ENCODE results near the gene GDPD2. TPM values are rescaled to one million over a fixed set of nuclear protein-coding genes. Genes with fewer than 3 reads are reported as not detected.

GDPD2 gene
- total and polyA plus RNA-seq, 2 donors from 2014 or later = 2.5 to 7.0 TPM

DNA sequence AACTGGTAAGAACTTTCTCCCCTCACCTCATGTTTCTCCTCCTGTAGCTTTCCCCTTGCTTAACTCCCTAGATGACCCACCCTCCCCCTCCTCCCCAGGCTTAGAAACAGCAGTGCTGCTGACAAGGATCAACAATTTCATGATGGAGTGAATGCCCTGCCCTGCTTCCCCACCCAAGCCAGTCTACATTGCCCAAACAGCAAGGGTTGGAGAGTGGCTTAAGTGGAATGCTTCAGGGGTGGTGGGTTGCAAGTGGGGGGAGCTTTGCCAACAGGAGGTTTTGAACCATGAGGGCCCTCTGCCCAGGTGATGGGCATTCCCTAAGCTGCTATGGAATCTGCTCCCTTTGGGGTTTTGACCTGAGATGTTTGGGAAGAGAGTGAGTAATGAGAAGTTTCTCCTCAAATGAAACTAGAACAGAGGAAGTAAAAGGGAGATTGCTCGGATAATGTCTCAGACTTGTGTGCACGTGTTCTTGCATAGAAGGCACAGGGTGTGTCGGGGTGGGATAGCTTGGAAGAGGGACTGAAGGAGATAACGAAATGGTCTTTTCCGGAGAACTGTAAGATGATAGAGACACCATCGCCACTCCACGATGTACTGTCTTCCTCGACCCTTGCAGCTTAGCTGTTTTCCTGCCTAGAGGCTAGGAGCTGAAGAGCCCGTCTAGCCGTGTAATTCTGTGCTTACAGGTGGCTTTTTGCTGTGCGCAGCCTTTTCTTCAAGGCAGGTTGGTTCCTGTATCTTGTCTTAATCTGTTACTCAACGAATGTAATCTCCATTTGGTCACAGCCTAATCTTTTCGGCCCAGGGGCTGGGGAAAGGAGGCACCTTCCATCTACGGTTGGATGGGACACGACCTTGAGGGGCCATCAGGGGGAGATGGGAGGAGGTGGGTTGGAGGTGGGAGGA lies 10.1 kb downstream of the GDPD2 start:
- H3K27me3 ChIP-seq (ENCODE audit: control insufficient read depth, insufficient read depth, low read length) = no peaks in the 10 kb centered on the region
- intact Hi-C loops (cut with DNase I) = no loop called here
- FAIRE-seq (no peak), DNase-seq (no peak)
- no peak overlapping the region for H3K27ac ChIP-seq (ENCODE audit: low read depth in 2 of 2, low read length in 2 of 2)
- peak overlapping the region; percentile 82 to 88 (median 84) for H3K4me3 ChIP-seq (ENCODE audit: low read length in 3 of 3)
- peak overlapping the region in 1 of 3 donors; percentile 77 for H3K9ac ChIP-seq (ENCODE audit: low read length in 3 of 3)
- H3K4me1 ChIP-seq (ENCODE audit: control insufficient read depth in 2 of 3, insufficient read depth in 2 of 3, low read depth in 1 of 3, low read length in 3 of 3) = peaks cover 0 to 2% (median 0%) of the 10 kb centered on the region in 3 donors
- no peaks in the 10 kb centered on the region for H3K36me3 ChIP-seq (ENCODE audit: control insufficient read depth in 2 of 3, insufficient read depth in 3 of 3, low read length in 3 of 3)
- TF ChIP-seq, protein P1, sequence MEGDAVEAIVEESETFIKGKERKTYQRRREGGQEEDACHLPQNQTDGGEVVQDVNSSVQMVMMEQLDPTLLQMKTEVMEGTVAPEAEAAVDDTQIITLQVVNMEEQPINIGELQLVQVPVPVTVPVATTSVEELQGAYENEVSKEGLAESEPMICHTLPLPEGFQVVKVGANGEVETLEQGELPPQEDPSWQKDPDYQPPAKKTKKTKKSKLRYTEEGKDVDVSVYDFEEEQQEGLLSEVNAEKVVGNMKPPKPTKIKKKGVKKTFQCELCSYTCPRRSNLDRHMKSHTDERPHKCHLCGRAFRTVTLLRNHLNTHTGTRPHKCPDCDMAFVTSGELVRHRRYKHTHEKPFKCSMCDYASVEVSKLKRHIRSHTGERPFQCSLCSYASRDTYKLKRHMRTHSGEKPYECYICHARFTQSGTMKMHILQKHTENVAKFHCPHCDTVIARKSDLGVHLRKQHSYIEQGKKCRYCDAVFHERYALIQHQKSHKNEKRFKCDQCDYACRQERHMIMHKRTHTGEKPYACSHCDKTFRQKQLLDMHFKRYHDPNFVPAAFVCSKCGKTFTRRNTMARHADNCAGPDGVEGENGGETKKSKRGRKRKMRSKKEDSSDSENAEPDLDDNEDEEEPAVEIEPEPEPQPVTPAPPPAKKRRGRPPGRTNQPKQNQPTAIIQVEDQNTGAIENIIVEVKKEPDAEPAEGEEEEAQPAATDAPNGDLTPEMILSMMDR (IDR thresholded peaks at IDR 0.05; ENCODE audit: borderline replicate concordance, extremely low read depth, insufficient read depth) = no peak
- no peaks in the 10 kb centered on the region for H3K9me3 ChIP-seq (ENCODE audit: control insufficient read depth in 2 of 3, insufficient read depth in 1 of 3, low read length in 3 of 3)

DNA sequence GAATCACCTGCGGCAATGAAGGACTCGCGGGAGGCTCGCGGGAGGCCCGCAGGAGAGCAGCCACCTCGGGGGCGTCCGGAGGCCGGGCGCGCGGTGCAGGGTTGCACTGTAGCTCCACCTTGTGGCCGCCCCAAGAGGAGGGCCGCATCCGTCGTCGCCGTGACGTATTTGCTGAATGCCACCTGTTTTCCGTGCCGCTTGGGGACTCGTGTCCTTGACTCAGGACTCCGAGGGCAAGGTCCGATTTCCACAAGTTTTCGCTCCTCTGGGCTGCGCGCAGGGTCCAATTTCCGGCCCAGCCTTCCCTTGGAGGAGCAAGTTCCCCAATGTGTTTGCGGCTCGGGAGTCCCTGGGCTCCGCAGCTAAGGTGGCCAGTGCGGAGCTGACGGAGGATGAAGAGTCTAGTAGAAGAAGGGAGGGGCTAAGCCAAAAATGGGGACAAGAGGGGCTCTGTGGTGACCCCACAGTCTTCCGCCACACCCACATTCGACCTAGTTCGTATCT lies 10.8 kb downstream of the GDPD2 start:
- Histone ChIP-seq H3K27me3 (ENCODE audit: control insufficient read depth, insufficient read depth, low read length) (no peaks in the 10 kb centered on the region), H3K9me3 (ENCODE audit: control insufficient read depth in 2 of 3, insufficient read depth in 1 of 3, low read length in 3 of 3) (no peaks in the 10 kb centered on the region), H3K9ac (ENCODE audit: low read length in 3 of 3) (peak overlapping the region; percentile 48 to 79 (median 77)), H3K27ac (ENCODE audit: low read depth in 2 of 2, low read length in 2 of 2) (peak overlapping the region; percentile 80 to 83), H3K4me1 (ENCODE audit: control insufficient read depth in 2 of 3, insufficient read depth in 2 of 3, low read depth in 1 of 3, low read length in 3 of 3) (peaks cover 0 to 2% (median 0%) of the 10 kb centered on the region in 3 donors), H3K4me3 (ENCODE audit: low read length in 3 of 3) (peak overlapping the region; percentile 82 to 88 (median 84)), H3K36me3 (ENCODE audit: control insufficient read depth in 2 of 3, insufficient read depth in 3 of 3, low read length in 3 of 3) (no peaks in the 10 kb centered on the region)
- FAIRE-seq (no peak), DNase-seq (peak; percentile 74 to 87 (median 84))
- intact Hi-C loops (cut with DNase I) = no loop called here
- TF ChIP-seq, protein P1 (IDR thresholded peaks at IDR 0.05; ENCODE audit: borderline replicate concordance, extremely low read depth, insufficient read depth) = peak; percentile 48

DNA sequence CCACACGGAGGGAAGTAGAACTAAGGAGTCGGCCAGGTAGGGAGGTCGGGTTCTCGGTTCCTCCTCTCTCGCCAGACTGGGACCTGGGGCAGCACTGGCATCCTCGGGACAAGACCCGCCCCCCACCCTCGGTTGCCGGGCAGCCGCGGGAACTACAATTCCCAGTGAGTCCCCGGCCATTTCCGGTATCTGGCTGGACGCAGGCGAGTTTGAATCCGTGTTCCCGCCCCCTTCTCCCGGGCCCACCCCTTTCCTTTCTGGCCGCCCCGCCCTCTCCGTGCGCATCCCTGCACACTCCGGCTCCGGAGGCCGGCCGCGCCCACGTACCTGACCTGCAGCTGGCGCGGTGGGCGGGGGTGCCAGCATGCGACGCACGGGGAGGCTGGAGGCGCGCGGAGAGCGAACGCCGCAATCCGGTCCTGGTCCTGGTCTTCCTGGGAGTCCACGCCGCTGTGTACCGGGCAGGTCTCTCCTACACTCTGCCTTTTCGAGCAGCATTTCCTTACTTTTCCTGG lies 11.3 kb downstream of the GDPD2 start:
- FAIRE-seq (no peak), DNase-seq (peak; percentile 89 to 94 (median 92))
- peaks cover 0 to 2% (median 0%) of the 10 kb centered on the region in 3 donors for H3K4me1 ChIP-seq (ENCODE audit: control insufficient read depth in 2 of 3, insufficient read depth in 2 of 3, low read depth in 1 of 3, low read length in 3 of 3)
- TF ChIP-seq, protein P1 (IDR thresholded peaks at IDR 0.05; ENCODE audit: borderline replicate concordance, extremely low read depth, insufficient read depth) = no peak
- no peaks in the 10 kb centered on the region for H3K27me3 ChIP-seq (ENCODE audit: control insufficient read depth, insufficient read depth, low read length)
- no peaks in the 10 kb centered on the region for H3K9me3 ChIP-seq (ENCODE audit: control insufficient read depth in 2 of 3, insufficient read depth in 1 of 3, low read length in 3 of 3)
- intact Hi-C loops (cut with DNase I) = no loop called here
- peak overlapping the region; percentile 80 to 83 for H3K27ac ChIP-seq (ENCODE audit: low read depth in 2 of 2, low read length in 2 of 2)
- peak overlapping the region in 2 of 3 donors; percentile 77 to 79 for H3K9ac ChIP-seq (ENCODE audit: low read length in 3 of 3)
- H3K36me3 ChIP-seq (ENCODE audit: control insufficient read depth in 2 of 3, insufficient read depth in 3 of 3, low read length in 3 of 3) = no peaks in the 10 kb centered on the region
- peak overlapping the region; percentile 82 to 88 (median 84) for H3K4me3 ChIP-seq (ENCODE audit: low read length in 3 of 3)

All from kidney (tissue), 14 donors.